ENCODE measurements around the gene POLA1.
"Not testable (repeated sequence)": the region's sequence is repeated elsewhere in the genome, so short reads cannot be mapped to it uniquely, and the experiment has no call there.

Gene POLA1

GRCh38 chrX:24790166-24790565 lies 96.4 kb downstream of the POLA1 start:
- DNase-seq (ENCODE audit: low read depth, low spot score) = no peak

- no peak for DNase-seq (ENCODE audit: low read depth, low spot score)
Measured at GRCh38 chrX:24796204-24796603, 102.5 kb downstream of the POLA1 start.

DNA sequence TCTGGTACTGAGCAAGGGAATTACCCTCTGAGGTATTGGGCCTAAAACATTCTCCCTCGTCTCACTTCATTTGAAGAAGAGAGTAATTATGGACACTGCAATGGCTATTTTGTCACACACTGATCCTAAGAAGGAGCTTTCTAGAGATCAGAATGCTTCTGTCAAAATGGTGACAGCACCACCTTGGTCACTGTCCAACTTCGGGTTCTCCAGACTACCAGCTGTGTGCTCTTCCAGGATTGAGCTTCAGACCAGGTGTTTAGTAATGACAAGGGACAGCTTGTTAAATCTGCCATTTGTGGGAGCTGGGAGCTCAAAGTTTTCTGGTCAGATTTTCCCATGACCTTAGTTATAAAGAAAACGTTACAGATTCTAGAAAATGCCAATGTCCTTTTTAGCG lies 105.4 kb downstream of the POLA1 start:
- DNase-seq (ENCODE audit: low read depth, low spot score) = no peak

- DNase-seq (ENCODE audit: low read depth, low spot score) = no peak
Measured at GRCh38 chrX:24799565-24799964, 105.8 kb downstream of the POLA1 start.

GRCh38 chrX:24805201-24805600 lies 111.5 kb downstream of the POLA1 start:
- DNase-seq (ENCODE audit: low read depth, low spot score) = no peak

- DNase-seq (ENCODE audit: low read depth, low spot score) = not testable (repeated sequence)
Measured at GRCh38 chrX:24819807-24820206, 126.1 kb downstream of the POLA1 start.

DNA sequence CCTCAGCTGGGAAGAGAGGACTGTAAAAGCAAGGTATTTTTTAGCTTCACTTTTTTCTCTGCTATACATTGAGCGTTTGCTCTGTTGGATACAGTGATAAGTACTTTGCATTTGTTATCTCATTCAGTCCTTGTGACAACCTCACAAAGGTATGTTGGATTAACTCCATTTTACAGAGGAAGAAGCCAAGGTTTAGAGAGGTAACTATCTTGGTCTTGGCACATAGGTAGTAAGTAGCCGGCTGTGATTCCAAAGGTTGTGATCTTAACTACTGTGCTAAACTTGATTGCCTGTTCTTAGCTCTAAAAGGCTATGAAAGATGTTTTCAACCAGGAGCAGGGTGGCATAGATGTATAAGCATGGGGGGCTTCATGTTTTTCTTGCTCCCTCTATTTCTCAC lies 134.4 kb downstream of the POLA1 start:
- DNase-seq (ENCODE audit: low read depth, low spot score) = no peak

- DNase-seq (ENCODE audit: low read depth, low spot score) = no peak
Measured at GRCh38 chrX:24828600-24828999, 134.9 kb downstream of the POLA1 start.

GRCh38 chrX:24833695-24834094 lies 140.0 kb downstream of the POLA1 start:
- DNase-seq (ENCODE audit: low read depth, low spot score) = no peak

- no peak for DNase-seq (ENCODE audit: low read depth, low spot score)
Measured at GRCh38 chrX:24837966-24838365, 144.2 kb downstream of the POLA1 start.

DNA sequence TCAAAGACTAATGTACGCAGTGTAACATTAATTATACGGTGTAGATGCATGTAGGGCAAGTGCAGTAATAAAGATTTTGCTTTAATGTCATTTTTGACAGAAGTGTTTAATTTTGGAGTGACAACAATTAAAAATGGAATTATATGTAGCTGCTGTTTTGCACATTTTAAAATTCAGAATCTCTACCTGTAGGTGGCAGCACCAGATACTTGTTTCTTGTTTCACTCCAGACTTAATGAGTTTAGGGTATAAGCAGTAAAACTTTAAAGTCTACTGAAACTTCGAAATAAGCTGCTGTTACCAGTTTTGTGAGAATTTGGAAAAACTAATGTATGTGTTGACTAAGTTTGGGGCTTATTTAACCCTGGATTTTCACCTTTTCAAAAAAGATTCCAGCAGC lies 144.9 kb downstream of the POLA1 start:
- DNase-seq (ENCODE audit: low read depth, low spot score) = no peak

GRCh38 chrX:24839331-24839730 lies 145.6 kb downstream of the POLA1 start:
- no peak for DNase-seq (ENCODE audit: low read depth, low spot score)

GRCh38 chrX:24842486-24842885 lies 148.8 kb downstream of the POLA1 start:
- DNase-seq (ENCODE audit: low read depth, low spot score) = no peak

DNA sequence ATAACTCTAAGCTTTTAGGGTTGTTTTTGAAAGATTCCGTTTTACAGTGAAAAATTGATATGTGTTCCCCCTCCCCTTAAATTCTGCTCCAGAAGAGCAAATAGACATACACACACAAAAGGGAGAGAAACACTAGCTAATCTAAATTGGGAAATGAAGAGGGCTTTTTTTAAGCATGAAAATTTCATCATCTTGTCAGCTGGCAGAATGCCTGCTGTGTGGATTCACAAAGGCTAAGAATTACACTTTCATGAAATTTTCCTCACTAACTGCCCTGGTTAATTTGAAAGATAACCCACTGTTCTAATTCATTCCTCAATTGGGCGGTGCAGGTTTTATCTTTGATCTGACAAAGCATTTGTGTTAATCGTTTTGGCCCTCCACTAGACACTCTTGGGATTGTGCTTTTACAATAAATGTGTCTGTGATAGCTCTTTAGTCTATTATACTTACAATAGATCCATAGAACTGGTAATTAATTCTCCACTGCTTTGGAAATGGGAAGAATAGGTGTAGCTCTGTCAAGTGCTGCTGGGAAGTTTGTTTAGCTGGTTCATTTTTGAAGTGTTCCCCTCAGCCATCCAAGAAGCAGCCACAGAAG lies 152.9 kb downstream of the POLA1 start:
- DNase-seq (ENCODE audit: low read depth, low spot score) = no peak

- DNase-seq (ENCODE audit: low read depth, low spot score) = no peak
Measured at GRCh38 chrX:24851289-24851688, 157.6 kb downstream of the POLA1 start.

DNA sequence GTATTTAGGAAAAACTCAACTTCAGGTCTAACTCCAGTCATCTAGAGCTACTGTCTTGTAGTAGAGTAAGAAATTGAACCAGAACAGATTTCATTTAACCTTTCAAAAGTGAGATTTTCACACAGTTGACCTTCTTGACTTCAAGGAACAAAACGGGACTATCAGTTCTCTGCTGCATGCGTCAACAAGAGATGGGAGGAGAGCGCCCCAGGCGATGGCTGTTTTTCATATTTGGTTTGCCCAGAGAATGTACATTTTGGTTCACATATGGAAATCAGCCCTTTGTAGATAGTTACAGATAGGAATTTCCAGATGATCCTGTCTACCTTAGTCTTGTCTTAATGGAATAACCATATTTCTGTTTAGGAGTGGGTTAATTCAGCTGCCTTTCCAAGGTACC lies 158.1 kb downstream of the POLA1 start:
- DNase-seq (ENCODE audit: low read depth, low spot score) = no peak

GRCh38 chrX:24858004-24858746 lies 164.5 kb downstream of the POLA1 start:
- no peak for DNase-seq (ENCODE audit: low read depth, low spot score)

GRCh38 chrX:24859211-24859841 lies 165.6 kb downstream of the POLA1 start:
- no peak for DNase-seq (ENCODE audit: low read depth, low spot score)

GRCh38 chrX:24860140-24860539 lies 166.4 kb downstream of the POLA1 start:
- no peak for DNase-seq (ENCODE audit: low read depth, low spot score)

- no peak for DNase-seq (ENCODE audit: low read depth, low spot score)
Measured at GRCh38 chrX:24862343-24862742, 168.6 kb downstream of the POLA1 start.

- DNase-seq (ENCODE audit: low read depth, low spot score) = not testable (repeated sequence)
Measured at GRCh38 chrX:24863779-24864178, 170.1 kb downstream of the POLA1 start.

DNA sequence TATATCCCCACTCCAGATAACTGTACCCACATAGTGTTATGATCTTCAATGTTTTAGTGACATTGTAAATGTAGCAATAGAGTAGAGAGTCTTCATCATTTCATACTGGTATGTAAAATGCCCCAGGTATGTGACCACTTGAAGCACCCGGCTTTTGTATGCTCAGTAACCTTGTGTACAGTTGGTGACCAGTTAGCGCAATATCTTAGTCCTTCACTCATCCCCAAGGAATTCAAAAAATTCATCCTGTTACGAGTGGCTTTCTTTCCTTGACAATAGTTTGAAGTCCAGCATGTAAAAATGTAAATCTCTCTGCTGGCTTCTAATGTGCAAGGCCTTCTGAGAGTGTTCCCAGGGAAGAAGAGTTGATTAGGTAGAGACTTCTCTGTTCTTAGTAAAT lies 176.4 kb downstream of the POLA1 start:
- DNase-seq (ENCODE audit: low read depth, low spot score) = no peak

GRCh38 chrX:24874604-24875247 lies 181.0 kb downstream of the POLA1 start:
- no peak for DNase-seq (ENCODE audit: low read depth, low spot score)
